Stomach (tissue), 9 donors: ENCODE data around the gene EHMT2. TPM values are rescaled to one million over a fixed set of nuclear protein-coding genes. Genes with fewer than 3 reads are reported as not detected.

Source experiments
- DNase-seq, 2 donors: peaks; one replicate each; pipeline versions ENCODE4 v3.0.0 to v3.0.0-alpha.2; 2013 to 2019
- H3K27ac ChIP-seq, 5 donors: fragments of 200-600 bp in 4 of 5; sonication (generic) in 4 of 5; one replicate each; pipeline ENCODE4 v1.5.1; 2013 to 2019; ENCODE audit warnings: mild to moderate bottlenecking in 1 of 5, moderate library complexity in 1 of 5
- H3K27me3 ChIP-seq, 3 donors: fragments of 200-600 bp; sonication (generic); one replicate each; pipeline ENCODE4 v1.5.1; 2017 to 2019; ENCODE audit warnings: mixed run types in 1 of 3
- H3K36me3 ChIP-seq, 4 donors: fragments of 200-600 bp; sonication (generic); 1 replicate in 3 of 4; 2 replicates in 1 of 4; pipeline ENCODE4 v1.5.1; 2016 to 2019
- H3K4me1 ChIP-seq, 4 donors: fragments of 200-600 bp; sonication (generic); one replicate each; pipeline ENCODE4 v1.5.1; 2016 to 2019
- H3K4me3 ChIP-seq, 4 donors: fragments of 200-600 bp; sonication (generic) in 3 of 4; one replicate each; pipeline ENCODE4 v1.5.1; 2016 to 2019; ENCODE audit warnings: mild to moderate bottlenecking in 1 of 4
- H3K9me3 ChIP-seq, 4 donors: fragments of 200-600 bp; sonication (generic); one replicate each; pipeline ENCODE4 v1.5.1; 2016 to 2019
- CTCF ChIP-seq, 7 experiments: fragments of 450-650 bp in 4 of 7; fragments of 200-600 bp in 3 of 7; sonication (generic) in 3 of 7; IDR thresholded peaks; one replicate each; pipeline ENCODE4 v1.5.1; 2016 to 2019; ENCODE audit warnings: antibody characterized with exemption in 7 of 7, control low read depth in 2 of 7, mild to moderate bottlenecking in 1 of 7
- EP300 ChIP-seq: sonication (generic); formaldehyde crosslinking; IDR thresholded peaks from one replicate; pipeline ENCODE4 v1.6.1; 2017; ENCODE audit warnings: antibody characterized with exemption
- POLR2A ChIP-seq, 4 donors: fragments of 450-650 bp; IDR thresholded peaks; one replicate each; pipeline ENCODE4 v1.6.1; 2016; ENCODE audit warnings: antibody characterized with exemption in 4 of 4, control low read depth in 2 of 4, mild to moderate bottlenecking in 1 of 4, moderate library complexity in 1 of 4
- POLR2AphosphoS5 ChIP-seq, 3 donors: sonication (generic); formaldehyde crosslinking; IDR thresholded peaks; one replicate each; pipeline ENCODE4 v1.6.1; 2016; ENCODE audit warnings: antibody characterized with exemption in 3 of 3
- WGBS, 5 donors: extraction: QIAGEN DNeasy Blood & Tissue Kit in 3 of 5; methylation state at CpG; one replicate each; pipeline versions ENCODE4 v1.1.5 to v1.1.7; 2013 to 2018; 5-methylcytosine and 5-hydroxymethylcytosine counted together
- intact Hi-C: fragments of 100-400 bp; cut with DNase I; formaldehyde crosslinking; loops from one replicate; pipeline ENCODE4 v1.15.1; 2023; ENCODE audit warnings: low total_unique reads
- polyA plus RNA-seq, 3 donors: library from polyadenylated mRNA; stranded (reverse); fragments of 200-250 nt; gene quantifications; one replicate each; pipeline ENCODE4 v1.2.3, GENCODE V29; 2013
- total RNA-seq, 5 donors: library from RNA; depleted of rRNA; stranded (reverse); fragments of >200 nt; gene quantifications; one replicate each; pipeline versions ENCODE4 v1.1.0 to v1.2.3, GENCODE V29; 2014 to 2016
- donor health status: healthy with polysubstance abuse.
- donor health status: Bipolar disorder and iron deficiency.
- donor health status: healthy.

Gene EHMT2
- total and polyA plus RNA-seq, 8 donors = 12.1 to 58.0 (median 33.5) TPM

DNA sequence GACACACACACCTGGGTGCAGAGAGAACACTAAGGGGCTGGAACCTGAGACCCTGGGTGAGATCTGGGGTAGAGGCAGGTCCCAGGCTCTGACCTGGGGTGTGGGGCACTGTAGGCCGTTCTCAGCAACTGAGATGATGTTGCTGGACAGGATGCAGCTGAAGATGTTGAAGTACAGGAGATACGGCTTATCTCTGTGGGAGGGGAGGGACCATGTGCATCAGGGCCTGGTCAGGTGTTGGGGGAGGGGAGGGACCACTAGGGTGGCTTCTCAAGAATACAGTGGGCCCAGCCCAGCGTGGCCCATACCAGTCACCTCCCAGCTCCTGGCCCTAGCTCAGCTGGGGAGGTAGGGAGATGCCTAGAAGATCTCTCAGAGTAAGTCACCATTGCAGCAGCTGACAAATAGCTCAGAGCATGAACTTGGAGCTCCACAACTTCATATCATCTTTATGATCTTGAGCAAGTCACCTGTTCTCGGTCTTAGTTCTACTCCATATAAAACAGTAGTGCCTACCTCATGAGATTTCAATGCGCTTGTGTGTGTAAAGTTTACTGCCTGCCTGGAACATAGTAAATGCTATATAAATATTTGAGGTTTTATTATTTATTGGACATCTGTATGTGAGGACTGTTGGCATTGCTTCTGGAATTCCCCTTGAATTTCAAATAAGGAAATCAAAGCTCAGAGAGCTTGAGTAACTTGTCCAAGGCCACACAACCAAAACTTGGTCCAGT is 22.5 kb downstream of the EHMT2 start:
- H3K36me3 ChIP-seq = peaks cover 18 to 59% (median 31%) of the 10 kb centered on the region in 4 donors
- intact Hi-C loops = no loop called here
- 35 to 61% (median 43%) methylated on average over 5 of the region's 5 CpGs for WGBS, 5 donors

GRCh38 chr6:31874084-31874670 is 23.3 kb downstream of the EHMT2 start:
- Histone ChIP-seq H3K27me3 (no peaks in the 10 kb centered on the region), H3K27ac (peak overlapping the region in 3 of 5 donors; percentile 3 to 62 (median 47)), H3K4me1 (peaks cover 17 to 29% (median 18%) of the 10 kb centered on the region in 4 donors), H3K4me3 (no peak overlapping the region), H3K9me3 (no peaks in the 10 kb centered on the region), H3K36me3 (peaks cover 13 to 59% (median 29%) of the 10 kb centered on the region in 4 donors)
- TF ChIP-seq CTCF (IDR thresholded peaks at IDR 0.05) (no peak), POLR2AphosphoS5 (IDR thresholded peaks at IDR 0.05) (no peak), EP300 (no peak), POLR2A (IDR thresholded peaks at IDR 0.05) (no peak)
- 51 to 75% (median 56%) methylated on average over 4 of the region's 4 CpGs for WGBS, 5 donors
- intact Hi-C loops = no loop called here
- DNase-seq = peak in 1 of 2 donors; percentile 64

More for the DNA sequence above, 22.5 kb downstream of the EHMT2 start:
- TF ChIP-seq POLR2AphosphoS5 (IDR thresholded peaks at IDR 0.05) (no peak), POLR2A (IDR thresholded peaks at IDR 0.05) (no peak), EP300 (no peak), CTCF (IDR thresholded peaks at IDR 0.05) (no peak)
- peaks cover 17 to 38% (median 24%) of the 10 kb centered on the region in 4 donors for H3K4me1 ChIP-seq
- no peaks in the 10 kb centered on the region for H3K9me3 ChIP-seq
- H3K27me3 ChIP-seq = no peaks in the 10 kb centered on the region
- no peak overlapping the region for H3K4me3 ChIP-seq
- no peak for DNase-seq
- H3K27ac ChIP-seq = peak overlapping the region; percentile 21 to 94 (median 62)

- intact Hi-C loops = no loop called here
- H3K27me3 ChIP-seq = no peaks in the 10 kb centered on the region
- no peaks in the 10 kb centered on the region for H3K9me3 ChIP-seq
- DNase-seq = peak in 1 of 2 donors; percentile 46
- peaks cover 13 to 74% (median 37%) of the 10 kb centered on the region in 4 donors for H3K36me3 ChIP-seq
- TF ChIP-seq POLR2A (IDR thresholded peaks at IDR 0.05) (no peak), POLR2AphosphoS5 (IDR thresholded peaks at IDR 0.05) (no peak), EP300 (no peak), CTCF (IDR thresholded peaks at IDR 0.05) (no peak)
- peaks cover 9 to 28% (median 19%) of the 10 kb centered on the region in 4 donors for H3K4me1 ChIP-seq
- WGBS, 5 donors = 51 to 72% (median 67%) methylated on average over 9 of the region's 9 CpGs
- no peak overlapping the region for H3K4me3 ChIP-seq
- no peak overlapping the region for H3K27ac ChIP-seq
Measured at GRCh38 chr6:31871046-31871659, 26.3 kb downstream of the EHMT2 start.

GRCh38 chr6:31870385-31870921 is 27.0 kb downstream of the EHMT2 start:
- intact Hi-C loops = no loop called here

More at GRCh38 chr6:31870385-31870921, 27.0 kb downstream of the EHMT2 start:
- peaks cover 13 to 28% (median 17%) of the 10 kb centered on the region in 4 donors for H3K4me1 ChIP-seq
- no peaks in the 10 kb centered on the region for H3K9me3 ChIP-seq
- TF ChIP-seq POLR2AphosphoS5 (IDR thresholded peaks at IDR 0.05) (no peak), CTCF (IDR thresholded peaks at IDR 0.05) (no peak), EP300 (no peak), POLR2A (IDR thresholded peaks at IDR 0.05) (no peak)
- H3K36me3 ChIP-seq = peaks cover 13 to 75% (median 37%) of the 10 kb centered on the region in 4 donors
- no peak overlapping the region for H3K4me3 ChIP-seq
- H3K27me3 ChIP-seq = no peaks in the 10 kb centered on the region
- WGBS, 5 donors = 70 to 83% (median 81%) methylated on average over 15 to 16 of the region's 16 CpGs
- DNase-seq = no peak
- no peak overlapping the region for H3K27ac ChIP-seq
